ENCODE measurements around the gene TRIM59.

DNA sequence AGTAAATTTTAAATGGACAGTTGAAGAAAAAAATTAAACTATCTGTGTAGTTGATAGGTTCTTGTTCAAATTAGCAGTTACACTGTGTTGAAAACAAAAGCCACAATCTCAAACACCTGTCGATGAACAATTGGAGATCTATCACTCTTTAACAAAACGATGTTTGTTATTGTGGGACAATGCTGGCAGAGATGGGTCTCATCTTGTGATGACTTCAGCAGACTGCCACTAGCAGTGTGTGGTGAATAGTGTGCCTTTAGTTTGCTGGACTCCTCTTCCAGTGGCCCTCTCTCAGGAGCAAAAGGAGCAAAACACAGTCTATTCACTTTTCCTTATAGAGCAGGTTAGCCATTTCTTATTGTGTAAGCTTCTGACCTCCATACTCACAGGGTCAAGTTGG is 14.7 kb upstream of the TRIM59 start:
- TF ChIP-seq, protein P1, sequence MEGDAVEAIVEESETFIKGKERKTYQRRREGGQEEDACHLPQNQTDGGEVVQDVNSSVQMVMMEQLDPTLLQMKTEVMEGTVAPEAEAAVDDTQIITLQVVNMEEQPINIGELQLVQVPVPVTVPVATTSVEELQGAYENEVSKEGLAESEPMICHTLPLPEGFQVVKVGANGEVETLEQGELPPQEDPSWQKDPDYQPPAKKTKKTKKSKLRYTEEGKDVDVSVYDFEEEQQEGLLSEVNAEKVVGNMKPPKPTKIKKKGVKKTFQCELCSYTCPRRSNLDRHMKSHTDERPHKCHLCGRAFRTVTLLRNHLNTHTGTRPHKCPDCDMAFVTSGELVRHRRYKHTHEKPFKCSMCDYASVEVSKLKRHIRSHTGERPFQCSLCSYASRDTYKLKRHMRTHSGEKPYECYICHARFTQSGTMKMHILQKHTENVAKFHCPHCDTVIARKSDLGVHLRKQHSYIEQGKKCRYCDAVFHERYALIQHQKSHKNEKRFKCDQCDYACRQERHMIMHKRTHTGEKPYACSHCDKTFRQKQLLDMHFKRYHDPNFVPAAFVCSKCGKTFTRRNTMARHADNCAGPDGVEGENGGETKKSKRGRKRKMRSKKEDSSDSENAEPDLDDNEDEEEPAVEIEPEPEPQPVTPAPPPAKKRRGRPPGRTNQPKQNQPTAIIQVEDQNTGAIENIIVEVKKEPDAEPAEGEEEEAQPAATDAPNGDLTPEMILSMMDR (IDR thresholded peaks at IDR 0.05): no peak
- no peak for TF ChIP-seq POLR2AphosphoS5 (IDR thresholded peaks at IDR 0.05)
- no peak for TF ChIP-seq POLR2A (IDR thresholded peaks at IDR 0.05)

Data from suprapubic skin (tissue), 4 donors.